Mammary epithelial cell (primary cell): ENCODE measurements around the gene PEDS1.
"Not testable (repeated sequence)": the region's sequence is repeated elsewhere in the genome, so short reads cannot be mapped to it uniquely, and the experiment has no call there.

Source experiments
- CTCF ChIP-seq, 2 donors: IDR thresholded peaks in 1 of 2; conservative IDR thresholded peaks in 1 of 2; 2 replicates each; pipeline ENCODE4 v1.5.1; 2011 to 2012; ENCODE audit warnings: inconsistent platforms in 2 of 2, low read length in 2 of 2, mild to moderate bottlenecking in 2 of 2, control low read depth in 1 of 2, low read depth in 1 of 2; ENCODE audit not compliant: insufficient read depth in 1 of 2; ENCODE audit errors: extremely low read depth in 1 of 2
- EZH2 ChIP-seq: IDR thresholded peaks from 2 replicates; pipeline ENCODE4 v1.6.1; 2012; ENCODE audit warnings: low read length, inconsistent platforms, borderline replicate concordance

- TF ChIP-seq CTCF (conservative IDR thresholded peaks at IDR 0.05 in 1 of 2, IDR thresholded peaks at IDR 0.05 in 1 of 2; ENCODE audit: extremely low read depth in 1 of 2, insufficient read depth in 1 of 2, low read depth in 1 of 2, low read length in 2 of 2); EZH2: not testable (repeated sequence)
Measured at GRCh38 chr20:50106669-50107068, 46.9 kb downstream of the PEDS1 start.
